Panc1 (cell line): ENCODE data around the gene TCEAL1.

Experiments
- POLR2AphosphoS5 ChIP-seq: IDR thresholded peaks from 2 replicates; pipeline ENCODE4 v1.6.1; 2012; ENCODE audit warnings: mild to moderate bottlenecking, low read depth, low read length, moderate library complexity
- TF ChIP-seq, protein P1 (sequence below): fragments of 450-650 bp; IDR thresholded peaks from 2 replicates; pipeline ENCODE4 v1.5.1; 2017; ENCODE audit warnings: mild to moderate bottlenecking
- TF ChIP-seq, protein P2 (sequence below), 2 experiments: IDR thresholded peaks; 2 replicates each; pipeline ENCODE4 v1.6.1; 2011 to 2012; ENCODE audit warnings: low read depth in 2 of 2, control low read depth in 1 of 2, low read length in 1 of 2, mild to moderate bottlenecking in 1 of 2, moderate library complexity in 1 of 2; ENCODE audit not compliant: insufficient read depth in 1 of 2

DNA sequence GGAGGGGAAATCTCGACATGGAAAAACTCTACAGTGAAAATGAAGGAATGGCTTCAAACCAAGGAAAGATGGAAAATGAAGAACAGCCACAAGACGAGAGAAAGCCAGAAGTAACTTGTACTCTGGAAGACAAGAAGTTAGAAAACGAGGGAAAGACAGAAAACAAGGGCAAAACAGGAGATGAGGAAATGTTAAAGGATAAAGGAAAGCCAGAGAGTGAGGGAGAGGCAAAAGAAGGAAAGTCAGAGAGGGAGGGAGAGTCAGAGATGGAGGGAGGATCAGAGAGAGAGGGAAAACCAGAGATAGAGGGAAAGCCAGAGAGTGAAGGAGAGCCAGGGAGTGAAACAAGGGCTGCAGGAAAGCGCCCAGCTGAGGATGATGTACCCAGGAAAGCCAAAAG is 42.1 kb upstream of the TCEAL1 start:
- TF ChIP-seq, protein P1, sequence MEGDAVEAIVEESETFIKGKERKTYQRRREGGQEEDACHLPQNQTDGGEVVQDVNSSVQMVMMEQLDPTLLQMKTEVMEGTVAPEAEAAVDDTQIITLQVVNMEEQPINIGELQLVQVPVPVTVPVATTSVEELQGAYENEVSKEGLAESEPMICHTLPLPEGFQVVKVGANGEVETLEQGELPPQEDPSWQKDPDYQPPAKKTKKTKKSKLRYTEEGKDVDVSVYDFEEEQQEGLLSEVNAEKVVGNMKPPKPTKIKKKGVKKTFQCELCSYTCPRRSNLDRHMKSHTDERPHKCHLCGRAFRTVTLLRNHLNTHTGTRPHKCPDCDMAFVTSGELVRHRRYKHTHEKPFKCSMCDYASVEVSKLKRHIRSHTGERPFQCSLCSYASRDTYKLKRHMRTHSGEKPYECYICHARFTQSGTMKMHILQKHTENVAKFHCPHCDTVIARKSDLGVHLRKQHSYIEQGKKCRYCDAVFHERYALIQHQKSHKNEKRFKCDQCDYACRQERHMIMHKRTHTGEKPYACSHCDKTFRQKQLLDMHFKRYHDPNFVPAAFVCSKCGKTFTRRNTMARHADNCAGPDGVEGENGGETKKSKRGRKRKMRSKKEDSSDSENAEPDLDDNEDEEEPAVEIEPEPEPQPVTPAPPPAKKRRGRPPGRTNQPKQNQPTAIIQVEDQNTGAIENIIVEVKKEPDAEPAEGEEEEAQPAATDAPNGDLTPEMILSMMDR: no peak
- TF ChIP-seq POLR2AphosphoS5: no peak
- TF ChIP-seq, protein P2, sequence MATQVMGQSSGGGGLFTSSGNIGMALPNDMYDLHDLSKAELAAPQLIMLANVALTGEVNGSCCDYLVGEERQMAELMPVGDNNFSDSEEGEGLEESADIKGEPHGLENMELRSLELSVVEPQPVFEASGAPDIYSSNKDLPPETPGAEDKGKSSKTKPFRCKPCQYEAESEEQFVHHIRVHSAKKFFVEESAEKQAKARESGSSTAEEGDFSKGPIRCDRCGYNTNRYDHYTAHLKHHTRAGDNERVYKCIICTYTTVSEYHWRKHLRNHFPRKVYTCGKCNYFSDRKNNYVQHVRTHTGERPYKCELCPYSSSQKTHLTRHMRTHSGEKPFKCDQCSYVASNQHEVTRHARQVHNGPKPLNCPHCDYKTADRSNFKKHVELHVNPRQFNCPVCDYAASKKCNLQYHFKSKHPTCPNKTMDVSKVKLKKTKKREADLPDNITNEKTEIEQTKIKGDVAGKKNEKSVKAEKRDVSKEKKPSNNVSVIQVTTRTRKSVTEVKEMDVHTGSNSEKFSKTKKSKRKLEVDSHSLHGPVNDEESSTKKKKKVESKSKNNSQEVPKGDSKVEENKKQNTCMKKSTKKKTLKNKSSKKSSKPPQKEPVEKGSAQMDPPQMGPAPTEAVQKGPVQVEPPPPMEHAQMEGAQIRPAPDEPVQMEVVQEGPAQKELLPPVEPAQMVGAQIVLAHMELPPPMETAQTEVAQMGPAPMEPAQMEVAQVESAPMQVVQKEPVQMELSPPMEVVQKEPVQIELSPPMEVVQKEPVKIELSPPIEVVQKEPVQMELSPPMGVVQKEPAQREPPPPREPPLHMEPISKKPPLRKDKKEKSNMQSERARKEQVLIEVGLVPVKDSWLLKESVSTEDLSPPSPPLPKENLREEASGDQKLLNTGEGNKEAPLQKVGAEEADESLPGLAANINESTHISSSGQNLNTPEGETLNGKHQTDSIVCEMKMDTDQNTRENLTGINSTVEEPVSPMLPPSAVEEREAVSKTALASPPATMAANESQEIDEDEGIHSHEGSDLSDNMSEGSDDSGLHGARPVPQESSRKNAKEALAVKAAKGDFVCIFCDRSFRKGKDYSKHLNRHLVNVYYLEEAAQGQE (IDR thresholded peaks at IDR 0.05; ENCODE audit: insufficient read depth in 1 of 2, low read depth in 2 of 2, low read length in 1 of 2): no peak
